K562 (cell line): ENCODE measurements around the gene ZNF564. TPM values are rescaled to one million over a fixed set of nuclear protein-coding genes. Genes with fewer than 3 reads are reported as not detected.
A peak's percentile ranks its signal among the peaks of the same experiment; 100 is the strongest.

Experiments
- CBFA2T2 ChIP-seq: fragments of 450-650 bp; conservative IDR thresholded peaks from 2 replicates; pipeline ENCODE4 v1.6.1; 2017; ENCODE audit warnings: mild to moderate bottlenecking
- NBN ChIP-seq: fragments of 450-650 bp; IDR thresholded peaks from 2 replicates; pipeline ENCODE4 v1.6.1; 2016; ENCODE audit warnings: low read depth, mild to moderate bottlenecking
- NELFE ChIP-seq: IDR thresholded peaks from 2 replicates; pipeline ENCODE4 v1.6.1; 2011; ENCODE audit warnings: mild to moderate bottlenecking; ENCODE audit not compliant: insufficient read depth, insufficient read length
- TEAD4 ChIP-seq, 2 experiments: sonication (generic) in 1 of 2; formaldehyde crosslinking in 1 of 2; IDR thresholded peaks; 2 replicates each; pipeline versions ENCODE4 v1.6.1 to v1.8.0; 2012 to 2022; ENCODE audit warnings: borderline replicate concordance in 1 of 2, inconsistent platforms in 1 of 2, low read length in 1 of 2, mild to moderate bottlenecking in 1 of 2, missing genetic modification reagents in 1 of 2
- ZNF311 ChIP-seq: fragments of 250-450 bp; sonication (Bioruptor Pico); IDR thresholded peaks from 2 replicates; pipeline ENCODE4 v1.4.0; 2020; ENCODE audit warnings: mild to moderate bottlenecking, moderate library complexity
- polyA plus RNA-seq, 8 experiments: library from polyadenylated mRNA; depleted of rRNA in 4 of 8; stranded (reverse) in 5 of 8; unstranded in 3 of 8; fragments of >200 nt; fragmentation: Nextera tagmentation in 2 of 8; fragmentation: Illumina TruSeq in 1 of 8; extraction: Ambion mirVana in 2 of 8; extraction: Trizol in 1 of 8; gene quantifications; 2 replicates each; pipeline versions ENCODE4 v1.2.1 to v1.2.3, GENCODE V29; 2011 to 2014; ENCODE audit warnings: inconsistent platforms in 1 of 8, missing spikeins in 1 of 8
- total RNA-seq, 7 experiments: library from RNA; depleted of rRNA in 6 of 7; stranded (reverse); fragments of >200 nt in 6 of 7; fragmentation: Illumina TruSeq in 2 of 7; extraction: Trizol in 2 of 7; gene quantifications; 2 replicates each; pipeline versions ENCODE4 v1.2.1 to v1.2.3, GENCODE V29; 2011 to 2021; ENCODE audit warnings: low replicate concordance in 1 of 7
- TF ChIP-seq, protein P1 (sequence below): IDR thresholded peaks from 2 replicates; pipeline ENCODE4 v1.6.1; 2016; ENCODE audit warnings: missing genetic modification characterization, missing compliant biosample characterization
- TF ChIP-seq, protein P2 (sequence below): sonication (generic); formaldehyde crosslinking; IDR thresholded peaks from 2 replicates; pipeline ENCODE4 v1.9.0; 2022; ENCODE audit warnings: mild to moderate bottlenecking, missing genetic modification reagents
- TF ChIP-seq, protein P3 (sequence below): sonication (generic); formaldehyde crosslinking; IDR thresholded peaks from 2 replicates; pipeline ENCODE4 v1.8.0; 2023; ENCODE audit warnings: missing genetic modification reagents, mild to moderate bottlenecking, borderline replicate concordance
- TF ChIP-seq, protein P4 (sequence below): fragments of 250-450 bp; sonication (Bioruptor Pico); IDR thresholded peaks from 2 replicates; pipeline ENCODE4 v1.9.0; 2021; ENCODE audit warnings: mild to moderate bottlenecking, inconsistent platforms
- TF ChIP-seq, protein P5 (sequence below), 2 experiments: fragments of 200-800 bp in 1 of 2; sonication (Bioruptor generic) in 1 of 2; sonication (generic) in 1 of 2; formaldehyde crosslinking in 1 of 2; IDR thresholded peaks in 1 of 2; conservative IDR thresholded peaks in 1 of 2; 2 replicates each; pipeline versions ENCODE4 v1.5.0 to v1.6.1; 2016 to 2020; ENCODE audit warnings: missing compliant biosample characterization in 1 of 2, missing genetic modification characterization in 1 of 2, missing genetic modification reagents in 1 of 2
- TF ChIP-seq, protein P6 (sequence below): fragments of 250-450 bp; sonication (Bioruptor Pico); IDR thresholded peaks from 2 replicates; pipeline ENCODE4 v1.4.0; 2020; ENCODE audit warnings: mild to moderate bottlenecking, moderate library complexity, borderline replicate concordance

The ZNF564 gene
- total and polyA plus RNA-seq, 9 of the 15 experiments (the other 6 are each of a cell fraction or from before 2014, with no cell fraction given): 1.4 to 8.1 (median 5.6) TPM

DNA sequence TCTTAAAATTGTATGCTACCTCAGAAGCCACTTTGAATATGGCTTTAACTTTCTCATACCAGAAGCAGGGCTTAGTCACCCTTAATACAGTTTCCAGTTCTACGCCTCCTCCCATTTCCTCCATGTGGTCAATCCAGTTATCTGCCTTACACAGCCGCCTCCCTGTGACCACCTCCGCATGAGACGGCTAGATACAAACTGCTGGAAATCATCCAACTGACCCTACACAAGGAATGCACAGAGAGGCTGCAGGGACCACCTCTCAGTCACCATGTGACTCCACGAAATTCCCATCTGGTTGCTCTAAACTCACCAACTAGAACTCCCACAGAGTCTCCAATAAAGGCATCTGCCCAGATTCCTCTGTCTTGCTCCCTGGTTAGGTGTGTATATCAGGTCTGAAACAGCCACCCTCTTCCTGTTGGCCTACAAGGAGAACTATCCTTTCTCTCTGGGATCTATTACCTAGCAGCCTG is 6.8 kb downstream of the ZNF564 start (continued):
- TF ChIP-seq, protein P1, sequence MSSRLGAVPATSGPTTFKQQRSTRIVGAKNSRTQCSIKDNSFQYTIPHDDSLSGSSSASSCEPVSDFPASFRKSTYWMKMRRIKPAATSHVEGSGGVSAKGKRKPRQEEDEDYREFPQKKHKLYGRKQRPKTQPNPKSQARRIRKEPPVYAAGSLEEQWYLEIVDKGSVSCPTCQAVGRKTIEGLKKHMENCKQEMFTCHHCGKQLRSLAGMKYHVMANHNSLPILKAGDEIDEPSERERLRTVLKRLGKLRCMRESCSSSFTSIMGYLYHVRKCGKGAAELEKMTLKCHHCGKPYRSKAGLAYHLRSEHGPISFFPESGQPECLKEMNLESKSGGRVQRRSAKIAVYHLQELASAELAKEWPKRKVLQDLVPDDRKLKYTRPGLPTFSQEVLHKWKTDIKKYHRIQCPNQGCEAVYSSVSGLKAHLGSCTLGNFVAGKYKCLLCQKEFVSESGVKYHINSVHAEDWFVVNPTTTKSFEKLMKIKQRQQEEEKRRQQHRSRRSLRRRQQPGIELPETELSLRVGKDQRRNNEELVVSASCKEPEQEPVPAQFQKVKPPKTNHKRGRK (tag): no peak
- TF ChIP-seq, protein P2, sequence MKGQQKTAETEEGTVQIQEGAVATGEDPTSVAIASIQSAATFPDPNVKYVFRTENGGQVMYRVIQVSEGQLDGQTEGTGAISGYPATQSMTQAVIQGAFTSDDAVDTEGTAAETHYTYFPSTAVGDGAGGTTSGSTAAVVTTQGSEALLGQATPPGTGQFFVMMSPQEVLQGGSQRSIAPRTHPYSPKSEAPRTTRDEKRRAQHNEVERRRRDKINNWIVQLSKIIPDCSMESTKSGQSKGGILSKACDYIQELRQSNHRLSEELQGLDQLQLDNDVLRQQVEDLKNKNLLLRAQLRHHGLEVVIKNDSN (CRISPR knock-in tag): peak; percentile 73
- TF ChIP-seq, protein P3, sequence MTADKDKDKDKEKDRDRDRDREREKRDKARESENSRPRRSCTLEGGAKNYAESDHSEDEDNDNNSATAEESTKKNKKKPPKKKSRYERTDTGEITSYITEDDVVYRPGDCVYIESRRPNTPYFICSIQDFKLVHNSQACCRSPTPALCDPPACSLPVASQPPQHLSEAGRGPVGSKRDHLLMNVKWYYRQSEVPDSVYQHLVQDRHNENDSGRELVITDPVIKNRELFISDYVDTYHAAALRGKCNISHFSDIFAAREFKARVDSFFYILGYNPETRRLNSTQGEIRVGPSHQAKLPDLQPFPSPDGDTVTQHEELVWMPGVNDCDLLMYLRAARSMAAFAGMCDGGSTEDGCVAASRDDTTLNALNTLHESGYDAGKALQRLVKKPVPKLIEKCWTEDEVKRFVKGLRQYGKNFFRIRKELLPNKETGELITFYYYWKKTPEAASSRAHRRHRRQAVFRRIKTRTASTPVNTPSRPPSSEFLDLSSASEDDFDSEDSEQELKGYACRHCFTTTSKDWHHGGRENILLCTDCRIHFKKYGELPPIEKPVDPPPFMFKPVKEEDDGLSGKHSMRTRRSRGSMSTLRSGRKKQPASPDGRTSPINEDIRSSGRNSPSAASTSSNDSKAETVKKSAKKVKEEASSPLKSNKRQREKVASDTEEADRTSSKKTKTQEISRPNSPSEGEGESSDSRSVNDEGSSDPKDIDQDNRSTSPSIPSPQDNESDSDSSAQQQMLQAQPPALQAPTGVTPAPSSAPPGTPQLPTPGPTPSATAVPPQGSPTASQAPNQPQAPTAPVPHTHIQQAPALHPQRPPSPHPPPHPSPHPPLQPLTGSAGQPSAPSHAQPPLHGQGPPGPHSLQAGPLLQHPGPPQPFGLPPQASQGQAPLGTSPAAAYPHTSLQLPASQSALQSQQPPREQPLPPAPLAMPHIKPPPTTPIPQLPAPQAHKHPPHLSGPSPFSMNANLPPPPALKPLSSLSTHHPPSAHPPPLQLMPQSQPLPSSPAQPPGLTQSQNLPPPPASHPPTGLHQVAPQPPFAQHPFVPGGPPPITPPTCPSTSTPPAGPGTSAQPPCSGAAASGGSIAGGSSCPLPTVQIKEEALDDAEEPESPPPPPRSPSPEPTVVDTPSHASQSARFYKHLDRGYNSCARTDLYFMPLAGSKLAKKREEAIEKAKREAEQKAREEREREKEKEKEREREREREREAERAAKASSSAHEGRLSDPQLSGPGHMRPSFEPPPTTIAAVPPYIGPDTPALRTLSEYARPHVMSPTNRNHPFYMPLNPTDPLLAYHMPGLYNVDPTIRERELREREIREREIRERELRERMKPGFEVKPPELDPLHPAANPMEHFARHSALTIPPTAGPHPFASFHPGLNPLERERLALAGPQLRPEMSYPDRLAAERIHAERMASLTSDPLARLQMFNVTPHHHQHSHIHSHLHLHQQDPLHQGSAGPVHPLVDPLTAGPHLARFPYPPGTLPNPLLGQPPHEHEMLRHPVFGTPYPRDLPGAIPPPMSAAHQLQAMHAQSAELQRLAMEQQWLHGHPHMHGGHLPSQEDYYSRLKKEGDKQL (CRISPR knock-in tag): no peak
- TF ChIP-seq, protein P4, sequence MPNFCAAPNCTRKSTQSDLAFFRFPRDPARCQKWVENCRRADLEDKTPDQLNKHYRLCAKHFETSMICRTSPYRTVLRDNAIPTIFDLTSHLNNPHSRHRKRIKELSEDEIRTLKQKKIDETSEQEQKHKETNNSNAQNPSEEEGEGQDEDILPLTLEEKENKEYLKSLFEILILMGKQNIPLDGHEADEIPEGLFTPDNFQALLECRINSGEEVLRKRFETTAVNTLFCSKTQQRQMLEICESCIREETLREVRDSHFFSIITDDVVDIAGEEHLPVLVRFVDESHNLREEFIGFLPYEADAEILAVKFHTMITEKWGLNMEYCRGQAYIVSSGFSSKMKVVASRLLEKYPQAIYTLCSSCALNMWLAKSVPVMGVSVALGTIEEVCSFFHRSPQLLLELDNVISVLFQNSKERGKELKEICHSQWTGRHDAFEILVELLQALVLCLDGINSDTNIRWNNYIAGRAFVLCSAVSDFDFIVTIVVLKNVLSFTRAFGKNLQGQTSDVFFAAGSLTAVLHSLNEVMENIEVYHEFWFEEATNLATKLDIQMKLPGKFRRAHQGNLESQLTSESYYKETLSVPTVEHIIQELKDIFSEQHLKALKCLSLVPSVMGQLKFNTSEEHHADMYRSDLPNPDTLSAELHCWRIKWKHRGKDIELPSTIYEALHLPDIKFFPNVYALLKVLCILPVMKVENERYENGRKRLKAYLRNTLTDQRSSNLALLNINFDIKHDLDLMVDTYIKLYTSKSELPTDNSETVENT (CRISPR knock-in tag): no peak
- TF ChIP-seq, protein P5, sequence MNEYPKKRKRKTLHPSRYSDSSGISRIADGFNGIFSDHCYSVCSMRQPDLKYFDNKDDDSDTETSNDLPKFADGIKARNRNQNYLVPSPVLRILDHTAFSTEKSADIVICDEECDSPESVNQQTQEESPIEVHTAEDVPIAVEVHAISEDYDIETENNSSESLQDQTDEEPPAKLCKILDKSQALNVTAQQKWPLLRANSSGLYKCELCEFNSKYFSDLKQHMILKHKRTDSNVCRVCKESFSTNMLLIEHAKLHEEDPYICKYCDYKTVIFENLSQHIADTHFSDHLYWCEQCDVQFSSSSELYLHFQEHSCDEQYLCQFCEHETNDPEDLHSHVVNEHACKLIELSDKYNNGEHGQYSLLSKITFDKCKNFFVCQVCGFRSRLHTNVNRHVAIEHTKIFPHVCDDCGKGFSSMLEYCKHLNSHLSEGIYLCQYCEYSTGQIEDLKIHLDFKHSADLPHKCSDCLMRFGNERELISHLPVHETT (CRISPR knock-in tag; conservative IDR thresholded peaks at IDR 0.05 in 1 of 2, IDR thresholded peaks at IDR 0.05 in 1 of 2): 0 out of 4 replicates have a peak, but pooled peaks of 1 of the 2 experiments have one; percentile 64
- TF ChIP-seq ZNF311 (CRISPR knock-in tag): no peak
- TF ChIP-seq, protein P6, sequence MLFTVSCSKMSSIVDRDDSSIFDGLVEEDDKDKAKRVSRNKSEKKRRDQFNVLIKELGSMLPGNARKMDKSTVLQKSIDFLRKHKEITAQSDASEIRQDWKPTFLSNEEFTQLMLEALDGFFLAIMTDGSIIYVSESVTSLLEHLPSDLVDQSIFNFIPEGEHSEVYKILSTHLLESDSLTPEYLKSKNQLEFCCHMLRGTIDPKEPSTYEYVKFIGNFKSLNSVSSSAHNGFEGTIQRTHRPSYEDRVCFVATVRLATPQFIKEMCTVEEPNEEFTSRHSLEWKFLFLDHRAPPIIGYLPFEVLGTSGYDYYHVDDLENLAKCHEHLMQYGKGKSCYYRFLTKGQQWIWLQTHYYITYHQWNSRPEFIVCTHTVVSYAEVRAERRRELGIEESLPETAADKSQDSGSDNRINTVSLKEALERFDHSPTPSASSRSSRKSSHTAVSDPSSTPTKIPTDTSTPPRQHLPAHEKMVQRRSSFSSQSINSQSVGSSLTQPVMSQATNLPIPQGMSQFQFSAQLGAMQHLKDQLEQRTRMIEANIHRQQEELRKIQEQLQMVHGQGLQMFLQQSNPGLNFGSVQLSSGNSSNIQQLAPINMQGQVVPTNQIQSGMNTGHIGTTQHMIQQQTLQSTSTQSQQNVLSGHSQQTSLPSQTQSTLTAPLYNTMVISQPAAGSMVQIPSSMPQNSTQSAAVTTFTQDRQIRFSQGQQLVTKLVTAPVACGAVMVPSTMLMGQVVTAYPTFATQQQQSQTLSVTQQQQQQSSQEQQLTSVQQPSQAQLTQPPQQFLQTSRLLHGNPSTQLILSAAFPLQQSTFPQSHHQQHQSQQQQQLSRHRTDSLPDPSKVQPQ (CRISPR knock-in tag): no peak
- TF ChIP-seq NELFE: no peak
- peak; percentile 87 for TF ChIP-seq NBN
- peak; percentile 98 for TF ChIP-seq TEAD4 (IDR thresholded peaks at IDR 0.05; ENCODE audit: low read length)
- TF ChIP-seq TEAD4 (CRISPR knock-in tag; IDR thresholded peaks at IDR 0.05; ENCODE audit: borderline replicate concordance): no peak
- peak; percentile 97 for TF ChIP-seq CBFA2T2
